HepG2 (cell line): ENCODE data around the gene SLC25A17. TPM values are rescaled to one million over a fixed set of nuclear protein-coding genes. Genes with fewer than 3 reads are reported as not detected.

Experiments used
- CEBPG ChIP-seq: IDR thresholded peaks from 2 replicates; pipeline ENCODE4 v1.6.1; 2016
- ETS1 ChIP-seq: sonication (generic); formaldehyde crosslinking; IDR thresholded peaks from 2 replicates; pipeline ENCODE4 v1.4.0; 2020; ENCODE audit warnings: missing genetic modification reagents
- ETV5 ChIP-seq: IDR thresholded peaks from 2 replicates; pipeline ENCODE4 v1.6.1; 2018; ENCODE audit warnings: missing biosample characterization, missing genetic modification reagents, inconsistent platforms, borderline replicate concordance
- HHEX ChIP-seq: IDR thresholded peaks from 2 replicates; pipeline ENCODE4 v1.6.1; 2016; ENCODE audit warnings: control low read depth
- SP140L ChIP-seq: sonication (generic); formaldehyde crosslinking; IDR thresholded peaks from 2 replicates; pipeline ENCODE4 v1.4.0; 2020; ENCODE audit warnings: missing genetic modification reagents, borderline replicate concordance
- STAG1 ChIP-seq: sonication (generic); formaldehyde crosslinking; IDR thresholded peaks from 2 replicates; pipeline ENCODE4 v1.4.0; 2020; ENCODE audit warnings: missing genetic modification reagents
- TMF1 ChIP-seq: sonication (generic); formaldehyde crosslinking; IDR thresholded peaks from 2 replicates; pipeline ENCODE4 v1.8.1; 2022; ENCODE audit warnings: low read depth, missing genetic modification reagents
- TRIM24 ChIP-seq: sonication (generic); formaldehyde crosslinking; IDR thresholded peaks from 2 replicates; pipeline ENCODE4 v1.8.0; 2022; ENCODE audit warnings: mild to moderate bottlenecking, missing genetic modification reagents
- ZNF674 ChIP-seq: sonication (generic); formaldehyde crosslinking; IDR thresholded peaks from 2 replicates; pipeline ENCODE4 v1.5.0; 2020; ENCODE audit warnings: low read depth, mild to moderate bottlenecking, missing genetic modification reagents
- ZNF737 ChIP-seq: sonication (generic); formaldehyde crosslinking; IDR thresholded peaks from 2 replicates; pipeline ENCODE4 v1.5.0; 2020; ENCODE audit warnings: missing genetic modification reagents, mild to moderate bottlenecking, borderline replicate concordance
- ZNF777 ChIP-seq: sonication (generic); formaldehyde crosslinking; IDR thresholded peaks from 2 replicates; pipeline ENCODE4 v1.4.0; 2020; ENCODE audit warnings: missing genetic modification reagents
- polyA plus RNA-seq, 8 experiments: library from polyadenylated mRNA; depleted of rRNA in 3 of 8; stranded (reverse) in 7 of 8; unstranded in 1 of 8; fragments of >200 nt; fragmentation: Illumina TruSeq in 4 of 8; extraction: Trizol in 4 of 8; gene quantifications; 2 replicates each; pipeline versions ENCODE4 v1.2.1 to v1.2.3, GENCODE V29; 2011 to 2016; ENCODE audit warnings: low read depth in 4 of 8, missing spikeins in 1 of 8, mixed read lengths in 1 of 8; ENCODE audit not compliant: insufficient read depth in 1 of 8
- total RNA-seq, 5 experiments: library from RNA; depleted of rRNA; stranded (reverse); fragments of >200 nt; fragmentation: Illumina TruSeq; extraction: Trizol; gene quantifications; 2 replicates each; pipeline ENCODE4 v1.2.3, GENCODE V29; 2016; ENCODE audit warnings: low read depth in 1 of 5
- TF ChIP-seq, protein P1 (sequence below): sonication (generic); formaldehyde crosslinking; IDR thresholded peaks from one replicate; pipeline ENCODE4 v1.5.1; 2020; ENCODE audit warnings: mild to moderate bottlenecking, missing genetic modification reagents; ENCODE audit errors: not compliant biosample characterization
- TF ChIP-seq, protein P2 (sequence below): sonication (generic); formaldehyde crosslinking; IDR thresholded peaks from 2 replicates; pipeline ENCODE4 v1.4.0; 2020; ENCODE audit warnings: missing genetic modification reagents, borderline replicate concordance
- TF ChIP-seq, protein P3 (sequence below): sonication (generic); formaldehyde crosslinking; IDR thresholded peaks from 2 replicates; pipeline ENCODE4 v1.5.1; 2020; ENCODE audit warnings: mild to moderate bottlenecking, missing genetic modification reagents, moderate library complexity

SLC25A17 gene
- total and polyA plus RNA-seq, 2 of the 13 experiments (the other 11 are each of a cell fraction or from before 2014, with no cell fraction given): 15.7 to 27.9 TPM

GRCh38 chr22:40818747-40819598 lies at the start of gene SLC25A17 (continued):
- TF ChIP-seq, protein P1, sequence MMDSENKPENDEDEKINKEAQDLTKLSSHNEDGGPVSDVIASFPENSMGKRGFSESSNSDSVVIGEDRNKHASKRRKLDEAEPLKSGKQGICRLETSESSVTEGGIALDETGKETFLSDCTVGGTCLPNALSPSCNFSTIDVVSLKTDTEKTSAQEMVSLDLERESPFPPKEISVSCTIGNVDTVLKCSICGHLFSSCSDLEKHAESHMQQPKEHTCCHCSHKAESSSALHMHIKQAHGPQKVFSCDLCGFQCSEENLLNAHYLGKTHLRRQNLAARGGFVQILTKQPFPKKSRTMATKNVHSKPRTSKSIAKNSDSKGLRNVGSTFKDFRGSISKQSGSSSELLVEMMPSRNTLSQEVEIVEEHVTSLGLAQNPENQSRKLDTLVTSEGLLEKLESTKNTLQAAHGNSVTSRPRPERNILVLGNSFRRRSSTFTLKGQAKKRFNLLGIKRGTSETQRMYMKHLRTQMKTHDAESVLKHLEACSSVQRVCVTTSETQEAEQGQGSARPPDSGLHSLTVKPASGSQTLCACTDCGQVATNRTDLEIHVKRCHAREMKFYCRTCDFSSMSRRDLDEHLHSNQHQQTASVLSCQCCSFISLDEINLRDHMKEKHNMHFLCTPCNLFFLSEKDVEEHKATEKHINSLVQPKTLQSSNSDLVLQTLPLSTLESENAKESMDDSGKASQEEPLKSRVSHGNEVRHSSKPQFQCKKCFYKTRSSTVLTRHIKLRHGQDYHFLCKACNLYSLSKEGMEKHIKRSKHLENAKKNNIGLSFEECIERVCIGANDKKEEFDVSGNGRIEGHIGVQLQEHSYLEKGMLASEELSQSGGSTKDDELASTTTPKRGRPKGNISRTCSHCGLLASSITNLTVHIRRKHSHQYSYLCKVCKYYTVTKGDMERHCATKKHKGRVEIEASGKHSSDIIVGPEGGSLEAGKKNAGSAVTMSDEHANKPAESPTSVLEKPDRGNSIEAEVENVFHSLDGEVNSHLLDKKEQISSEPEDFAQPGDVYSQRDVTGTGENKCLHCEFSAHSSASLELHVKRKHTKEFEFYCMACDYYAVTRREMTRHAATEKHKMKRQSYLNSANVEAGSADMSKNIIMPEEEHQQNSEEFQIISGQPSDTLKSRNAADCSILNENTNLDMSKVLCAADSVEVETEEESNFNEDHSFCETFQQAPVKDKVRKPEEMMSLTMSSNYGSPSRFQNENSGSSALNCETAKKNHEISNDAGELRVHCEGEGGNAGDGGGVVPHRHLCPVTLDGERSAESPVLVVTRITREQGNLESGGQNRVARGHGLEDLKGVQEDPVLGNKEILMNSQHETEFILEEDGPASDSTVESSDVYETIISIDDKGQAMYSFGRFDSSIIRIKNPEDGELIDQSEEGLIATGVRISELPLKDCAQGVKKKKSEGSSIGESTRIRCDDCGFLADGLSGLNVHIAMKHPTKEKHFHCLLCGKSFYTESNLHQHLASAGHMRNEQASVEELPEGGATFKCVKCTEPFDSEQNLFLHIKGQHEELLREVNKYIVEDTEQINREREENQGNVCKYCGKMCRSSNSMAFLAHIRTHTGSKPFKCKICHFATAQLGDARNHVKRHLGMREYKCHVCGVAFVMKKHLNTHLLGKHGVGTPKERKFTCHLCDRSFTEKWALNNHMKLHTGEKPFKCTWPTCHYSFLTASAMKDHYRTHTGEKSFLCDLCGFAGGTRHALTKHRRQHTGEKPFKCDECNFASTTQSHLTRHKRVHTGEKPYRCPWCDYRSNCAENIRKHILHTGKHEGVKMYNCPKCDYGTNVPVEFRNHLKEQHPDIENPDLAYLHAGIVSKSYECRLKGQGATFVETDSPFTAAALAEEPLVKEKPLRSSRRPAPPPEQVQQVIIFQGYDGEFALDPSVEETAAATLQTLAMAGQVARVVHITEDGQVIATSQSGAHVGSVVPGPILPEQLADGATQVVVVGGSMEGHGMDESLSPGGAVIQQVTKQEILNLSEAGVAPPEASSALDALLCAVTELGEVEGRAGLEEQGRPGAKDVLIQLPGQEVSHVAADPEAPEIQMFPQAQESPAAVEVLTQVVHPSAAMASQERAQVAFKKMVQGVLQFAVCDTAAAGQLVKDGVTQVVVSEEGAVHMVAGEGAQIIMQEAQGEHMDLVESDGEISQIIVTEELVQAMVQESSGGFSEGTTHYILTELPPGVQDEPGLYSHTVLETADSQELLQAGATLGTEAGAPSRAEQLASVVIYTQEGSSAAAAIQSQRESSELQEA (CRISPR knock-in tag): peak; percentile 47
- TF ChIP-seq ZNF674 (CRISPR knock-in tag) (no peak), STAG1 (CRISPR knock-in tag) (no peak), ZNF737 (CRISPR knock-in tag) (no peak), CEBPG (CRISPR knock-in tag) (no peak), SP140L (CRISPR knock-in tag) (no peak), ETS1 (no peak), ZNF777 (CRISPR knock-in tag) (no peak), TRIM24 (CRISPR knock-in tag) (no peak), HHEX (CRISPR knock-in tag) (no peak), ETV5 (CRISPR knock-in tag) (no peak), TMF1 (CRISPR knock-in tag) (no peak)
- TF ChIP-seq, protein P2, sequence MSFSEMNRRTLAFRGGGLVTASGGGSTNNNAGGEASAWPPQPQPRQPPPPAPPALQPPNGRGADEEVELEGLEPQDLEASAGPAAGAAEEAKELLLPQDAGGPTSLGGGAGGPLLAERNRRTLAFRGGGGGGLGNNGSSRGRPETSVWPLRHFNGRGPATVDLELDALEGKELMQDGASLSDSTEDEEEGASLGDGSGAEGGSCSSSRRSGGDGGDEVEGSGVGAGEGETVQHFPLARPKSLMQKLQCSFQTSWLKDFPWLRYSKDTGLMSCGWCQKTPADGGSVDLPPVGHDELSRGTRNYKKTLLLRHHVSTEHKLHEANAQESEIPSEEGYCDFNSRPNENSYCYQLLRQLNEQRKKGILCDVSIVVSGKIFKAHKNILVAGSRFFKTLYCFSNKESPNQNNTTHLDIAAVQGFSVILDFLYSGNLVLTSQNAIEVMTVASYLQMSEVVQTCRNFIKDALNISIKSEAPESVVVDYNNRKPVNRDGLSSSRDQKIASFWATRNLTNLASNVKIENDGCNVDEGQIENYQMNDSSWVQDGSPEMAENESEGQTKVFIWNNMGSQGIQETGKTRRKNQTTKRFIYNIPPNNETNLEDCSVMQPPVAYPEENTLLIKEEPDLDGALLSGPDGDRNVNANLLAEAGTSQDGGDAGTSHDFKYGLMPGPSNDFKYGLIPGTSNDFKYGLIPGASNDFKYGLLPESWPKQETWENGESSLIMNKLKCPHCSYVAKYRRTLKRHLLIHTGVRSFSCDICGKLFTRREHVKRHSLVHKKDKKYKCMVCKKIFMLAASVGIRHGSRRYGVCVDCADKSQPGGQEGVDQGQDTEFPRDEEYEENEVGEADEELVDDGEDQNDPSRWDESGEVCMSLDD: no peak; the same call in 1 of the 2 replicates
- TF ChIP-seq, protein P3, sequence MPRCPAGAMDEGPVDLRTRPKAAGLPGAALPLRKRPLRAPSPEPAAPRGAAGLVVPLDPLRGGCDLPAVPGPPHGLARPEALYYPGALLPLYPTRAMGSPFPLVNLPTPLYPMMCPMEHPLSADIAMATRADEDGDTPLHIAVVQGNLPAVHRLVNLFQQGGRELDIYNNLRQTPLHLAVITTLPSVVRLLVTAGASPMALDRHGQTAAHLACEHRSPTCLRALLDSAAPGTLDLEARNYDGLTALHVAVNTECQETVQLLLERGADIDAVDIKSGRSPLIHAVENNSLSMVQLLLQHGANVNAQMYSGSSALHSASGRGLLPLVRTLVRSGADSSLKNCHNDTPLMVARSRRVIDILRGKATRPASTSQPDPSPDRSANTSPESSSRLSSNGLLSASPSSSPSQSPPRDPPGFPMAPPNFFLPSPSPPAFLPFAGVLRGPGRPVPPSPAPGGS (CRISPR knock-in tag): no peak; the same call in 1 of the 2 replicates
